B cell (primary cell): ENCODE data around the gene CCDC192. TPM values are rescaled to one million over a fixed set of nuclear protein-coding genes. Genes with fewer than 3 reads are reported as not detected.

Experiments
- ATAC-seq: fragments of 200-7000 bp; cut with Tn5 transposase; one replicate; pipeline ENCODE4 v1.10.0; 2021; ENCODE audit warnings: low read depth, mild to moderate bottlenecking, moderate number of reproducible peaks, moderate library complexity
- CTCF ChIA-PET: fragments of 350-600 bp; sonication (Branson Sonifier 250); formaldehyde crosslinking; loops from one replicate; lab custom pipeline; 2021; ENCODE audit warnings: antibody characterized with exemption, inconsistent platforms; lab: Charles Lee
- POLR2A ChIA-PET: fragments of 350-600 bp; sonication (Branson Sonifier 250); formaldehyde crosslinking; loops from one replicate; lab custom pipeline; 2021; ENCODE audit warnings: antibody characterized with exemption; lab: Charles Lee
- DNase-seq: peaks from one replicate; pipeline ENCODE4 v3.0.0; 2013
- H2AFZ ChIP-seq: 2 replicates; pipeline ENCODE4 v1.6.1; 2012; ENCODE audit warnings: mild to moderate bottlenecking, low read depth, low read length; ENCODE audit not compliant: insufficient read depth, poor library complexity, severe bottlenecking
- H3K27ac ChIP-seq, 2 donors: 1 replicate in 1 of 2; 2 replicates in 1 of 2; pipeline ENCODE4 v1.5.1; 2012 to 2013; ENCODE audit warnings: low read length in 2 of 2, mild to moderate bottlenecking in 2 of 2, moderate library complexity in 1 of 2
- H3K27me3 ChIP-seq, 4 experiments: fragments of 200-600 bp in 1 of 4; sonication (generic) in 1 of 4; replicated peaks in 1 of 4; 1 replicate in 2 of 4; 2 replicates in 2 of 4; pipeline versions ENCODE4 v1.6.1 to v1.7.0; 2013 to 2016; ENCODE audit warnings: low read length in 3 of 4, mild to moderate bottlenecking in 2 of 4, mixed read lengths in 1 of 4, moderate library complexity in 1 of 4; ENCODE audit not compliant: insufficient read depth in 4 of 4, control insufficient read depth in 3 of 4; ENCODE audit errors: control extremely low read depth in 1 of 4
- H3K36me3 ChIP-seq, 2 experiments: replicated peaks in 1 of 2; 1 replicate in 1 of 2; 2 replicates in 1 of 2; pipeline versions ENCODE4 v1.6.1 to v1.7.1; 2013; ENCODE audit warnings: low read length in 1 of 2; ENCODE audit not compliant: insufficient read depth in 2 of 2, control insufficient read depth in 1 of 2; ENCODE audit errors: control extremely low read depth in 1 of 2, extremely low read depth in 1 of 2
- H3K4me1 ChIP-seq, 2 donors: fragments of 200-600 bp in 1 of 2; sonication (generic) in 1 of 2; 1 replicate in 1 of 2; 2 replicates in 1 of 2; pipeline versions ENCODE4 v1.5.1 to v1.6.1; 2013 to 2017; ENCODE audit warnings: low read length in 2 of 2; ENCODE audit not compliant: control insufficient read depth in 2 of 2, insufficient read depth in 2 of 2
- H3K4me2 ChIP-seq: replicated peaks from 2 replicates; pipeline ENCODE3; 2012; ENCODE audit warnings: mild to moderate bottlenecking, low read depth, low read length; ENCODE audit not compliant: poor library complexity, severe bottlenecking
- H3K4me3 ChIP-seq, 5 experiments: fragments of 200-600 bp in 1 of 5; sonication (generic) in 1 of 5; 1 replicate in 3 of 5; 2 replicates in 2 of 5; pipeline versions ENCODE4 v1.5.1 to v1.7.0; 2011 to 2016; ENCODE audit warnings: low read length in 4 of 5, mild to moderate bottlenecking in 4 of 5, low read depth in 2 of 5, control low read depth in 1 of 5, moderate library complexity in 1 of 5; ENCODE audit not compliant: insufficient read depth in 1 of 5; ENCODE audit errors: control extremely low read depth in 1 of 5, extremely low read depth in 1 of 5
- H3K79me2 ChIP-seq: fragments of 200-600 bp; sonication (generic); one replicate; pipeline ENCODE4 v1.6.0; 2016; ENCODE audit warnings: low read length; ENCODE audit not compliant: control insufficient read depth, insufficient read depth
- H3K9ac ChIP-seq: fragments of 200-600 bp; sonication (generic); 2 replicates; pipeline ENCODE4 v1.6.1; 2017; ENCODE audit warnings: mild to moderate bottlenecking, low read length, moderate library complexity
- H3K9me3 ChIP-seq, 3 donors: one replicate each; pipeline versions ENCODE4 v1.6.1 to v1.7.1; 2013; ENCODE audit warnings: low read length in 2 of 3; ENCODE audit not compliant: control insufficient read depth in 2 of 3, insufficient read depth in 1 of 3; ENCODE audit errors: control extremely low read depth in 1 of 3
- H4K20me1 ChIP-seq: 2 replicates; pipeline ENCODE4 v1.6.0; 2012; ENCODE audit warnings: mild to moderate bottlenecking, low read length; ENCODE audit not compliant: insufficient read depth, control insufficient read depth, poor library complexity, severe bottlenecking
- H3K27ac Mint-ChIP-seq: one replicate; pipeline ENCODE4 v1.8.0; 2021; ENCODE audit warnings: mixed read lengths
- H3K27me3 Mint-ChIP-seq: one replicate; pipeline ENCODE4 v1.8.0; 2021; ENCODE audit warnings: mixed read lengths
- H3K4me1 Mint-ChIP-seq: one replicate; pipeline ENCODE4 v1.8.0; 2021; ENCODE audit warnings: mixed read lengths
- H3K4me3 Mint-ChIP-seq: one replicate; pipeline ENCODE4 v1.8.0; 2021; ENCODE audit warnings: mixed read lengths
- H3K9me3 Mint-ChIP-seq: one replicate; pipeline ENCODE4 v1.8.0; 2022; ENCODE audit warnings: mixed read lengths; ENCODE audit not compliant: insufficient read depth
- CTCF ChIP-seq: fragments of 200-600 bp; IDR thresholded peaks from one replicate; pipeline ENCODE4 v1.8.0; 2022; ENCODE audit warnings: antibody characterized with exemption, mild to moderate bottlenecking
- EZH2 ChIP-seq: IDR thresholded peaks from 2 replicates; pipeline ENCODE4 v1.6.1; 2012; ENCODE audit warnings: borderline replicate concordance, low read depth, mild to moderate bottlenecking, moderate library complexity, low read length; ENCODE audit not compliant: insufficient read depth, poor library complexity, severe bottlenecking
- WGBS: methylation state at CpG from one replicate; pipeline ENCODE4 v1.1.5; 2013; ENCODE audit warnings: missing lambda C conversion rate; ENCODE audit not compliant: insufficient coverage; 5-methylcytosine and 5-hydroxymethylcytosine counted together
- intact Hi-C: fragments of 100-400 bp; cut with micrococcal nuclease; formaldehyde crosslinking; loops from one replicate; pipeline ENCODE4 v1.10.0; 2022
- polyA plus RNA-seq: library from polyadenylated mRNA; depleted of rRNA; stranded (reverse); fragments of >200 nt; gene quantifications from 2 replicates; pipeline ENCODE4 v1.2.3, GENCODE V29; 2012
- total RNA-seq, 2 donors: library from RNA; stranded (reverse); fragments of 120-200 nt in 1 of 2; gene quantifications; 1 replicate in 1 of 2; 2 replicates in 1 of 2; pipeline versions ENCODE4 v1.2.3 to v1.2.4, GENCODE V29; 2013 to 2022

The CCDC192 gene
- total and polyA plus RNA-seq, 2 donors (not counting 1 experiment from before 2014, with no cell fraction given) = not detected

- H3K4me1 ChIP-seq = peaks cover 0 to 1% of the 10 kb centered on the region in 2 donors
- no peaks in the 10 kb centered on the region for H3K79me2 ChIP-seq
- ChIA-PET CTCF (no interaction called here), POLR2A (no interaction called here)
- Mint-ChIP-seq H3K4me1 (no peaks in the 10 kb centered on the region), H3K9me3 (no peaks in the 10 kb centered on the region), H3K4me3 (no peak overlapping the region), H3K27ac (no peak overlapping the region), H3K27me3 (no peaks in the 10 kb centered on the region)
- no peak overlapping the region for H3K4me3 ChIP-seq
- intact Hi-C loops = no loop called here
- ATAC-seq (no peak), DNase-seq (no peak)
- no peak overlapping the region for H2AFZ ChIP-seq
- no peak overlapping the region for H3K27ac ChIP-seq
- no peak overlapping the region for H3K4me2 ChIP-seq
- no peak overlapping the region for H3K9ac ChIP-seq
- no peaks in the 10 kb centered on the region for H3K36me3 ChIP-seq
- WGBS = no CpG with 5 or more reads among the region's 2 CpGs
- H3K27me3 ChIP-seq = no peaks in the 10 kb centered on the region
- no peaks in the 10 kb centered on the region for H3K9me3 ChIP-seq
- H4K20me1 ChIP-seq = no peaks in the 10 kb centered on the region
- TF ChIP-seq CTCF = no peak
- no peak for TF ChIP-seq EZH2
These were observed 219.4 kb downstream of the CCDC192 start for GRCh38 chr5:127922603-127923002.

GRCh38 chr5:127923804-127924570 is 220.8 kb downstream of the CCDC192 start:
- Histone ChIP-seq H3K4me1 (no peaks in the 10 kb centered on the region), H3K9me3 (no peaks in the 10 kb centered on the region), H4K20me1 (no peaks in the 10 kb centered on the region), H3K4me3 (no peak overlapping the region), H3K27ac (no peak overlapping the region), H3K79me2 (no peaks in the 10 kb centered on the region), H3K27me3 (no peaks in the 10 kb centered on the region), H3K36me3 (no peaks in the 10 kb centered on the region), H2AFZ (no peak overlapping the region), H3K4me2 (no peak overlapping the region), H3K9ac (no peak overlapping the region)
- no peak overlapping the region for H3K27ac Mint-ChIP-seq
- H3K4me1 Mint-ChIP-seq = no peaks in the 10 kb centered on the region
- ATAC-seq (no peak), DNase-seq (no peak)
- ChIA-PET CTCF (no interaction called here), POLR2A (no interaction called here)
- TF ChIP-seq EZH2 = no peak
- TF ChIP-seq CTCF = no peak
- peaks cover 2% of the 10 kb centered on the region for H3K9me3 Mint-ChIP-seq
- WGBS = 83% methylated on average over 1 of the region's 2 CpGs
- H3K27me3 Mint-ChIP-seq = peaks cover 4% of the 10 kb centered on the region
- intact Hi-C loops = no loop called here
- no peak overlapping the region for H3K4me3 Mint-ChIP-seq
